Common myeloid progenitor, CD34-positive (primary cell): Measurements from ENCODE around the gene RAPGEF4.

Experiments used
- CTCF ChIA-PET: fragments of 350-600 bp; sonication (Branson Sonifier 250); formaldehyde crosslinking; loops from one replicate; lab custom pipeline; 2021; ENCODE audit warnings: antibody characterized with exemption; lab: Charles Lee
- POLR2A ChIA-PET: fragments of 350-600 bp; sonication (Branson Sonifier 250); formaldehyde crosslinking; loops from one replicate; lab custom pipeline; 2021; ENCODE audit warnings: antibody characterized with exemption; lab: Charles Lee
- DNase-seq, 3 donors: peaks; one replicate each; pipeline versions ENCODE4 v3.0.0 to v3.0.0-alpha.2; 2013
- H3K27ac ChIP-seq, 2 experiments: 1 replicate in 1 of 2; 2 replicates in 1 of 2; pipeline ENCODE4 v1.7.0; 2013; ENCODE audit warnings: inconsistent platforms in 2 of 2, low read length in 2 of 2, mild to moderate bottlenecking in 2 of 2, low read depth in 1 of 2, moderate library complexity in 1 of 2; ENCODE audit not compliant: severe bottlenecking in 2 of 2, insufficient read depth in 1 of 2, poor library complexity in 1 of 2
- H3K27me3 ChIP-seq, 5 experiments: replicated peaks in 2 of 5; 1 replicate in 3 of 5; 2 replicates in 2 of 5; pipeline versions ENCODE4 v1.6.1 to v1.7.0; 2013; ENCODE audit warnings: low read length in 4 of 5, mild to moderate bottlenecking in 2 of 5, moderate library complexity in 2 of 5, inconsistent platforms in 1 of 5; ENCODE audit not compliant: insufficient read depth in 5 of 5, control insufficient read depth in 4 of 5
- H3K36me3 ChIP-seq, 4 experiments: 1 replicate in 2 of 4; 2 replicates in 2 of 4; pipeline versions ENCODE4 v1.6.1 to v1.7.0; 2013; ENCODE audit warnings: low read length in 3 of 4, control low read depth in 1 of 4, mild to moderate bottlenecking in 1 of 4; ENCODE audit not compliant: control insufficient read depth in 4 of 4, insufficient read depth in 4 of 4
- H3K4me1 ChIP-seq, 4 experiments: 1 replicate in 3 of 4; 2 replicates in 1 of 4; pipeline versions ENCODE4 v1.6.1 to v1.7.1; 2013; ENCODE audit warnings: low read length in 3 of 4, mild to moderate bottlenecking in 3 of 4, control low read depth in 1 of 4, inconsistent platforms in 1 of 4, moderate library complexity in 1 of 4; ENCODE audit not compliant: control insufficient read depth in 4 of 4, insufficient read depth in 4 of 4; ENCODE audit errors: control extremely low read depth in 1 of 4
- H3K4me3 ChIP-seq, 7 experiments: 1 replicate in 4 of 7; 2 replicates in 3 of 7; pipeline versions ENCODE4 v1.5.1 to v1.7.0; 2013; ENCODE audit warnings: mild to moderate bottlenecking in 7 of 7, low read length in 6 of 7, moderate library complexity in 6 of 7, inconsistent platforms in 2 of 7, low read depth in 2 of 7, control low read depth in 1 of 7; ENCODE audit not compliant: insufficient read depth in 4 of 7, control insufficient read depth in 1 of 7; ENCODE audit errors: extremely low read depth in 1 of 7
- H3K9me3 ChIP-seq, 5 experiments: 1 replicate in 4 of 5; 2 replicates in 1 of 5; pipeline versions ENCODE4 v1.6.1 to v1.7.1; 2013; ENCODE audit warnings: low read length in 4 of 5, mild to moderate bottlenecking in 2 of 5, inconsistent platforms in 1 of 5, low read depth in 1 of 5, moderate library complexity in 1 of 5; ENCODE audit not compliant: control insufficient read depth in 4 of 5, insufficient read depth in 2 of 5; ENCODE audit errors: control extremely low read depth in 1 of 5
- WGBS: methylation state at CpG from one replicate; pipeline ENCODE4 v1.1.5; 2013; ENCODE audit not compliant: insufficient coverage; 5-methylcytosine and 5-hydroxymethylcytosine counted together

Gene RAPGEF4

GRCh38 chr2:172957734-172958133 is 222.1 kb downstream of the RAPGEF4 start:
- Histone ChIP-seq H3K27me3 (no peaks in the 10 kb centered on the region), H3K4me1 (peaks cover 0 to 8% (median under 1%) of the 10 kb centered on the region in 4 experiments), H3K36me3 (no peaks in the 10 kb centered on the region), H3K27ac (no peak overlapping the region), H3K4me3 (no peak overlapping the region), H3K9me3 (peaks cover 0 to 2% (median 0%) of the 10 kb centered on the region in 5 experiments)
- no peak for DNase-seq
- POLR2A ChIA-PET: no interaction called here
- CTCF ChIA-PET: interaction anchor here (1.2 kb wide), 1 partner anchor 20 kb away, joined by 3 read pairs; no protein-coding TSS in a partner anchor

DNA sequence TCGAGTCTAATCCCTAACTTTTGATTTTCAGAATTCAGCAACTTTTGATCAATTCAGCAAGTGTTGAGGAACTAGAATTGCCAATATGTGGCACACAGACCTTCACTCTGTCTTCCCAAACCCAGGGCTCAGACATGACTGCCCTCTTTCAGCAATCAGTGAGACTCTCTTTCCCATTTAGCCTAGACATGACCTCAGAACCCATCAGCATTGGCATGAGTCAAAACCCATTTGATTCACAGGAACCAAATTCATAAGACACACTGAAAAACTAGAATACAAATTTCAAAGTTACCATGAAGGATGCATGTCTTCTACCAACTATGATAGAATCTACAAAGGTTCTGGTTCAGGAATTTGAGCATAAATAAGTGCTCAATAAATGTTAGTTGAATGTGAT is 226.4 kb downstream of the RAPGEF4 start:
- Histone ChIP-seq H3K9me3 (peaks cover 0 to 2% (median 0%) of the 10 kb centered on the region in 5 experiments), H3K27ac (no peak overlapping the region), H3K4me1 (peaks cover 0 to 21% (median 4%) of the 10 kb centered on the region in 4 experiments), H3K36me3 (no peaks in the 10 kb centered on the region), H3K4me3 (no peak overlapping the region), H3K27me3 (peaks cover 0 to 2% (median 0%) of the 10 kb centered on the region in 5 experiments)
- POLR2A ChIA-PET: no interaction called here
- 100% methylated on average over 1 of the region's 1 CpG for WGBS
- CTCF ChIA-PET: no interaction called here
- no peak for DNase-seq

GRCh38 chr2:172962824-172963223 is 227.2 kb downstream of the RAPGEF4 start:
- no peak overlapping the region for H3K27ac ChIP-seq
- no peaks in the 10 kb centered on the region for H3K36me3 ChIP-seq
- peaks cover 0 to 2% (median 0%) of the 10 kb centered on the region in 5 experiments for H3K27me3 ChIP-seq
- CTCF ChIA-PET: no interaction called here
- WGBS: no CpG with 5 or more reads among the region's 2 CpGs
- H3K9me3 ChIP-seq: peaks cover 0 to 2% (median 0%) of the 10 kb centered on the region in 5 experiments
- H3K4me1 ChIP-seq: peaks cover 0 to 21% (median 4%) of the 10 kb centered on the region in 4 experiments
- H3K4me3 ChIP-seq: no peak overlapping the region
- DNase-seq: peak; percentile 39 to 94 (median 91)
- POLR2A ChIA-PET: no interaction called here

- no peak for DNase-seq
- CTCF ChIA-PET: interaction anchor here (1.5 kb wide), 1 partner anchor 8 kb away, joined by 4 read pairs; no protein-coding TSS in a partner anchor
- 93% methylated on average over 3 of the region's 3 CpGs for WGBS
- Histone ChIP-seq H3K27me3 (peaks cover 0 to 2% (median 0%) of the 10 kb centered on the region in 5 experiments), H3K4me3 (no peak overlapping the region), H3K36me3 (no peaks in the 10 kb centered on the region), H3K4me1 (peaks cover 0 to 21% (median 4%) of the 10 kb centered on the region in 4 experiments), H3K27ac (no peak overlapping the region), H3K9me3 (peaks cover 0 to 2% (median 0%) of the 10 kb centered on the region in 5 experiments)
- POLR2A ChIA-PET: no interaction called here
Measured at GRCh38 chr2:172964511-172965139, 229.0 kb downstream of the RAPGEF4 start.

GRCh38 chr2:172965433-172966212 is 230.0 kb downstream of the RAPGEF4 start:
- no peak for DNase-seq
- Histone ChIP-seq H3K27ac (no peak overlapping the region), H3K4me1 (peaks cover 0 to 21% (median 4%) of the 10 kb centered on the region in 4 experiments), H3K36me3 (no peaks in the 10 kb centered on the region), H3K9me3 (peaks cover 0 to 2% (median 0%) of the 10 kb centered on the region in 5 experiments), H3K27me3 (peaks cover 0 to 2% (median 0%) of the 10 kb centered on the region in 5 experiments), H3K4me3 (no peak overlapping the region)
- ChIA-PET CTCF (interaction anchor here (0.8 to 1.7 kb wide), 2 partner anchors 11 to 244 kb away, joined by 3 read pairs; no protein-coding TSS in a partner anchor), POLR2A (no interaction called here)
- WGBS: 96% methylated on average over 8 of the region's 8 CpGs

DNA sequence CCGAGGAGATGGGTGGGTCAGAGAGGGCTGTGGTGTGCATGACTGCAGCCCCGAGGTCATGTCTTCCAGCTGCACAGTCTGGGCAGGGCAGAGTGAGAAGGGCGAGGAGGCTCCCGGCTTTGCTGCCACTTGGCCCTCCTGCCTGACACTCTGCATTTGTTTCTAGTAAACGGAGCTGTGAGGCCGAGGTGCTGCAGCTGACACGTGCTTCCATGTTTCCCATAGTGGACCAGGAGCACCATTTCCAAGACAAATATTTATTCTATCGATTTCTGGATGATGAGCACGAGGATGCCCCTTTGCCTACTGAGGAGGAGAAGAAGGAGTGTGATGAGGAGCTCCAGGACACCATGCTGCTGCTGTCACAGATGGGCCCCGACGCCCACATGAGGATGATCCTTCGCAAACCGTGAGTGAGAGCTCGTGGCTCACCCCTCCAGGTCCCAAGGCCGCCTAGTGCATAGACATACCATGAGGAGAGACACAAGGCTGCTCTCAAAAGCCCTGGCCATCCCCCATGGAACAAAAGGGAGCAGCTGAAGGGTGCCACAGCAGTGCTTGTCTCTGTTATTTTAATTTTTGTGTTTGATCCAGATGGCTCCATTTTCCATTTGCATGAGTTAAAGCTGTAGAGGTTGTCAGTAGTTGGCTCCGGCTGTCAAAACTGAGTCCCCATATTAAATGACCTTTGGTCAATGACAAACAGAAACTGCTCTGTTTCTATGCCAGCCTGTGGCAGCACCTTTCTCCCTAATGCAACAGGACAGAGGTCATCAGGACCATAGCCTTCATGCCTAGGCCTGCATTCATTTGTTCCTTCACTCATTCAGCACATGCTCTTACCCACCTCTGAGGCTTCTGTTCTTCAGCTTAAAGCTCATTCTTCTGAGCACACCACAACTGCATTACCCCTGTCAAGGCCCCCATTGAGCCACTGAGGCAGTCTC is 231.7 kb downstream of the RAPGEF4 start:
- Histone ChIP-seq H3K27ac (no peak overlapping the region), H3K27me3 (peaks cover 0 to 2% (median 0%) of the 10 kb centered on the region in 5 experiments), H3K9me3 (peaks cover 0 to 2% (median 0%) of the 10 kb centered on the region in 5 experiments), H3K4me3 (no peak overlapping the region), H3K4me1 (peaks cover 0 to 17% (median 4%) of the 10 kb centered on the region in 4 experiments), H3K36me3 (no peaks in the 10 kb centered on the region)
- POLR2A ChIA-PET: interaction anchor here (0.6 kb wide), 1 partner anchor 47 kb away, joined by 4 read pairs; no protein-coding TSS in a partner anchor
- CTCF ChIA-PET: interaction anchor here (1.7 kb wide), 1 partner anchor 243 kb away, joined by 3 read pairs; no protein-coding TSS in a partner anchor
- DNase-seq: no peak
- 94% methylated on average over 14 of the region's 16 CpGs for WGBS
